ENCODE measurements around the gene IER3. TPM values are rescaled to one million over a fixed set of nuclear protein-coding genes. Genes with fewer than 3 reads are reported as not detected.

IER3 gene
- total and polyA plus RNA-seq, 2 of the 13 experiments (the other 11 are each of a cell fraction or from before 2014, with no cell fraction given), result 51.1 to 131 TPM

DNA sequence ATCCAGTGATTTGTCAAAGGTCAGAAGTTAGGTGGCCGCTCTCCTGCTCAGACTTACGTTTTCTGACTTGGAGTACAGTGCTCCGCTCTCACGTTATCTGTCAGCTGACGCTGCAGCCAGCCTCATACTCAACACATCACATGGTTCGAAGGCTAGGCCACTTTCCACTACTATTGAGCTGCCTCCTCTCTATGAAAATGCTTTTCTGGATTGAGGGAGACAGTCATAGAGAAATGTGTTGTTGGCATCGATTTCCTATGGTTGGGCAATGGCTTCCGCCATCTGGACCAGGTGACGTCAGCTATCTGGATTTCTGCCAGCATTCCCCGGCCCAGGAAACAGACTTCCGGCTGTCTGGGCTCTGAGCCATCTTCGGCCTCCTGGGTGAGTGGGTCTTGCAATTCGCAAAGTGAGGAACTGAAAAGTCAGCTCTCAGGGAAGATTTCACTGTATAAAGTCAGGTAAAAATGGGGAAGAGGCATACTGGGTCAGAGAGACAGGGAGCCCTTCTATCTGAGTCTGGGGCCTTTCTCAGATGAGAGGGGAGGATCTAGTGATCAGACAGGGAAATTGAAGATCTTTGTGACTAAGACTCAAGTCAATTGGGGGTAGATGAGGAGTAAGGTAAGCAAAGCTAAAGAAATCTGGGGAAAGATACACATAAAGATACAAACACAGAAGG is 37.5 kb upstream of the IER3 start (continued):
- TF ChIP-seq PHF20 (CRISPR knock-in tag; IDR thresholded peaks at IDR 0.05) (peak; percentile 54; the same call in 1 of the 2 replicates), ERF (CRISPR knock-in tag; IDR thresholded peaks at IDR 0.05) (peak; percentile 98), TRAFD1 (CRISPR knock-in tag; IDR thresholded peaks at IDR 0.05; ENCODE audit: borderline replicate concordance) (peak; percentile 88; the same call in 1 of the 2 replicates), CCDC6 (CRISPR knock-in tag; IDR thresholded peaks at IDR 0.05) (0 out of 2 replicates have a peak, but pooled peaks have one; percentile 26), ZNF335 (CRISPR knock-in tag; IDR thresholded peaks at IDR 0.05) (peak; percentile 94), ZNF572 (CRISPR knock-in tag; IDR thresholded peaks at IDR 0.05) (no peak), ZNF674 (CRISPR knock-in tag; IDR thresholded peaks at IDR 0.05; ENCODE audit: low read depth) (peak; percentile 85; the same call in 1 of the 2 replicates), ZBTB49 (CRISPR knock-in tag; IDR thresholded peaks at IDR 0.05; ENCODE audit: borderline replicate concordance) (peak; percentile 75; the same call in 1 of the 2 replicates), ZNF256 (CRISPR knock-in tag; conservative IDR thresholded peaks at IDR 0.05) (no peak; the same call in 1 of the 2 replicates), RNF2 (conservative IDR thresholded peaks at IDR 0.05; ENCODE audit: low read depth) (0 out of 2 replicates have a peak, but pooled peaks have one; percentile 70), UBTF (CRISPR knock-in tag; IDR thresholded peaks at IDR 0.05) (peak; percentile 72), THRA (CRISPR knock-in tag; IDR thresholded peaks at IDR 0.05; ENCODE audit: borderline replicate concordance) (peak; percentile 79), PRMT3 (CRISPR knock-in tag; IDR thresholded peaks at IDR 0.05; ENCODE audit: borderline replicate concordance, low read depth) (no peak), PRPF4 (IDR thresholded peaks at IDR 0.05; ENCODE audit: low read depth, low read length, poor library complexity, severe bottlenecking) (no peak), GATA4 (IDR thresholded peaks at IDR 0.05; ENCODE audit: borderline replicate concordance, low read depth) (0 out of 2 replicates have a peak, but pooled peaks have one; percentile 20), SATB2 (CRISPR knock-in tag; IDR thresholded peaks at IDR 0.05) (peak; percentile 69; the same call in 1 of the 2 replicates)
- TF ChIP-seq, protein P1, sequence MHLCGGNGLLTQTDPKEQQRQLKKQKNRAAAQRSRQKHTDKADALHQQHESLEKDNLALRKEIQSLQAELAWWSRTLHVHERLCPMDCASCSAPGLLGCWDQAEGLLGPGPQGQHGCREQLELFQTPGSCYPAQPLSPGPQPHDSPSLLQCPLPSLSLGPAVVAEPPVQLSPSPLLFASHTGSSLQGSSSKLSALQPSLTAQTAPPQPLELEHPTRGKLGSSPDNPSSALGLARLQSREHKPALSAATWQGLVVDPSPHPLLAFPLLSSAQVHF (CRISPR knock-in tag; IDR thresholded peaks at IDR 0.05), result no peak
- TF ChIP-seq, protein P2, sequence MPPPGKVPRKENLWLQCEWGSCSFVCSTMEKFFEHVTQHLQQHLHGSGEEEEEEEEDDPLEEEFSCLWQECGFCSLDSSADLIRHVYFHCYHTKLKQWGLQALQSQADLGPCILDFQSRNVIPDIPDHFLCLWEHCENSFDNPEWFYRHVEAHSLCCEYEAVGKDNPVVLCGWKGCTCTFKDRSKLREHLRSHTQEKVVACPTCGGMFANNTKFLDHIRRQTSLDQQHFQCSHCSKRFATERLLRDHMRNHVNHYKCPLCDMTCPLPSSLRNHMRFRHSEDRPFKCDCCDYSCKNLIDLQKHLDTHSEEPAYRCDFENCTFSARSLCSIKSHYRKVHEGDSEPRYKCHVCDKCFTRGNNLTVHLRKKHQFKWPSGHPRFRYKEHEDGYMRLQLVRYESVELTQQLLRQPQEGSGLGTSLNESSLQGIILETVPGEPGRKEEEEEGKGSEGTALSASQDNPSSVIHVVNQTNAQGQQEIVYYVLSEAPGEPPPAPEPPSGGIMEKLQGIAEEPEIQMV (CRISPR knock-in tag; IDR thresholded peaks at IDR 0.05; ENCODE audit: low read depth), result 0 out of 2 replicates have a peak, but pooled peaks have one; percentile 53
